ENCODE data around the gene ZG16.
"Not testable (repeated sequence)": the region's sequence is repeated elsewhere in the genome, so short reads cannot be mapped to it uniquely, and the experiment has no call there.

ZG16 gene

GRCh38 chr16:29787155-29787554 lies 9.1 kb downstream of the ZG16 start:
- not testable (repeated sequence) for DNase-seq (ENCODE audit: low spot score)

GRCh38 chr16:29789775-29790182 lies 11.7 kb downstream of the ZG16 start:
- no peak for DNase-seq (ENCODE audit: low spot score)

GRCh38 chr16:29790183-29790948 lies 12.3 kb downstream of the ZG16 start, which contains the start of gene KIF22:
Gene KIF22 (plus strand): TSS chr16:29790751. CDS start chr16:29790760, 9 bp downstream.
- DNase-seq (ENCODE audit: low spot score) = peak; percentile 99

GRCh38 chr16:29790949-29791844 lies 13.1 kb downstream of the ZG16 start:
- DNase-seq (ENCODE audit: low spot score) = no peak

GRCh38 chr16:29791845-29792807 lies 14.1 kb downstream of the ZG16 start:
- no peak for DNase-seq (ENCODE audit: low spot score)

- not testable (repeated sequence) for DNase-seq (ENCODE audit: low spot score)
Measured at GRCh38 chr16:29793153-29793552, 15.1 kb downstream of the ZG16 start.

- DNase-seq (ENCODE audit: low spot score) = no peak
Measured at GRCh38 chr16:29794231-29794710, 16.2 kb downstream of the ZG16 start.

GRCh38 chr16:29802416-29802935 lies 24.4 kb downstream of the ZG16 start:
- DNase-seq (ENCODE audit: low spot score) = no peak

GRCh38 chr16:29804020-29804419 lies 26.0 kb downstream of the ZG16 start:
- DNase-seq (ENCODE audit: low spot score) = no peak

GRCh38 chr16:29804455-29805231 lies 26.6 kb downstream of the ZG16 start:
- DNase-seq (ENCODE audit: low spot score) = no peak

GRCh38 chr16:29805232-29806098 lies 27.4 kb downstream of the ZG16 start:
- peak; percentile 98 for DNase-seq (ENCODE audit: low spot score)

- peak; percentile 78 for DNase-seq (ENCODE audit: low spot score)
Measured at GRCh38 chr16:29806099-29806579, 28.1 kb downstream of the ZG16 start, which contains the start of gene MAZ. Gene MAZ (plus strand): TSS chr16:29806529. CDS start chr16:29806702, 173 bp downstream.

- DNase-seq (ENCODE audit: low spot score) = no peak
Measured at GRCh38 chr16:29806641-29807425, 28.8 kb downstream of the ZG16 start.

- DNase-seq (ENCODE audit: low spot score) = peak; percentile 89
Measured at GRCh38 chr16:29807426-29808218, 29.6 kb downstream of the ZG16 start.

- no peak for DNase-seq (ENCODE audit: low spot score)
Measured at GRCh38 chr16:29808219-29808900, 30.3 kb downstream of the ZG16 start.

GRCh38 chr16:29809031-29809747 lies 31.1 kb downstream of the ZG16 start:
- DNase-seq (ENCODE audit: low spot score) = no peak

Data from putamen (tissue), 1 donor.